ENCODE data around the gene ZNF442. TPM values are rescaled to one million over a fixed set of nuclear protein-coding genes. Genes with fewer than 3 reads are reported as not detected.

The ZNF442 gene
- total RNA-seq, 4 donors from 2014 or later: 3.4 to 6.3 (median 4.3) TPM

DNA sequence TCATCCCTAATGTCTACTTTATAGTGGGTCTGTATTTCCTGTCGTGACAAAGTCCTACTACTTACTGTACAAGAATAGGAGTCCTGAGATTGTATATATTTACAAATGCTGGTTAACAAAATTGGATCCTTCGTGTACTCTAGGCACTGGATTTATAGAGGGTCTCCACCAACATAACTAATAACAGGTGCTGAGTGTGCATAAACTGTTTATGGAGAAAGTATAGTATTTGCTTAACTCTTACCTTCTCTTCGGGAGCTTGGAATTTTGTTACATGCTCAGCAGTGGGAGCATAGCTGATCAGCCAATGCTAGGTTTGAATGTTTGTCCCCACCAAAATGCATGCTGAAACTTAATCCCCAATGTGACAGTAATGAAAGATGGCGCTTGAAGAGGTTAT lies 12.1 kb downstream of the ZNF442 start:
- no peaks in the 10 kb centered on the region for H3K4me1 ChIP-seq
- H3K27ac ChIP-seq: no peak overlapping the region
- intact Hi-C loops (cut with DNase I): no loop called here
- H3K27me3 ChIP-seq: no peaks in the 10 kb centered on the region
- H3K36me3 ChIP-seq: peaks cover 21 to 30% of the 10 kb centered on the region in 2 donors
- TF ChIP-seq, protein P1, sequence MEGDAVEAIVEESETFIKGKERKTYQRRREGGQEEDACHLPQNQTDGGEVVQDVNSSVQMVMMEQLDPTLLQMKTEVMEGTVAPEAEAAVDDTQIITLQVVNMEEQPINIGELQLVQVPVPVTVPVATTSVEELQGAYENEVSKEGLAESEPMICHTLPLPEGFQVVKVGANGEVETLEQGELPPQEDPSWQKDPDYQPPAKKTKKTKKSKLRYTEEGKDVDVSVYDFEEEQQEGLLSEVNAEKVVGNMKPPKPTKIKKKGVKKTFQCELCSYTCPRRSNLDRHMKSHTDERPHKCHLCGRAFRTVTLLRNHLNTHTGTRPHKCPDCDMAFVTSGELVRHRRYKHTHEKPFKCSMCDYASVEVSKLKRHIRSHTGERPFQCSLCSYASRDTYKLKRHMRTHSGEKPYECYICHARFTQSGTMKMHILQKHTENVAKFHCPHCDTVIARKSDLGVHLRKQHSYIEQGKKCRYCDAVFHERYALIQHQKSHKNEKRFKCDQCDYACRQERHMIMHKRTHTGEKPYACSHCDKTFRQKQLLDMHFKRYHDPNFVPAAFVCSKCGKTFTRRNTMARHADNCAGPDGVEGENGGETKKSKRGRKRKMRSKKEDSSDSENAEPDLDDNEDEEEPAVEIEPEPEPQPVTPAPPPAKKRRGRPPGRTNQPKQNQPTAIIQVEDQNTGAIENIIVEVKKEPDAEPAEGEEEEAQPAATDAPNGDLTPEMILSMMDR (IDR thresholded peaks at IDR 0.05): no peak
- no peak for TF ChIP-seq POLR2A (IDR thresholded peaks at IDR 0.05)
- no peaks in the 10 kb centered on the region for H3K9me3 ChIP-seq
- no peak overlapping the region for H3K4me3 ChIP-seq (replicated peaks in 1 of 3)
- no peak for DNase-seq
- WGBS, 2 donors: 97 to 99% methylated on average over 4 of the region's 4 CpGs

DNA sequence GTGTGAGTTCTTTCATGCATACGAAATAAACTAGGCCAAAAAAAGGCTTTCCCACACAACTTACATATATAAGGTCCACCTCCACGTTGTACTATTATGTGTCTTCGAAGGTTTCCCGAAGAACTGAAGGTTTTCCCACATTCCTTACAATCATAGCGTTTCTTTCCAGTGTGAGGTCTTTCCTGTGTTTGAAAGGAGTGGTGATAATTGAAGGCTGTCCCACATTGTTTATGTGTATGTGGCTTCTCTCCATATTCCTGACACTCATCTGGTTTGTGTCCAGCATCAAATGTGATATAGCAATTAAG lies 14.6 kb downstream of the ZNF442 start:
- TF ChIP-seq POLR2A (IDR thresholded peaks at IDR 0.05): no peak
- TF ChIP-seq, protein P1 (IDR thresholded peaks at IDR 0.05): no peak
- Histone ChIP-seq H3K4me1 (no peaks in the 10 kb centered on the region), H3K27me3 (no peaks in the 10 kb centered on the region), H3K36me3 (peaks cover 21 to 30% of the 10 kb centered on the region in 2 donors), H3K9me3 (no peaks in the 10 kb centered on the region), H3K27ac (no peak overlapping the region), H3K4me3 (replicated peaks in 1 of 3) (no peak overlapping the region)
- WGBS, 2 donors: 97 to 98% methylated on average over 5 of the region's 5 CpGs
- no peak for DNase-seq
- intact Hi-C loops (cut with DNase I): no loop called here

DNA sequence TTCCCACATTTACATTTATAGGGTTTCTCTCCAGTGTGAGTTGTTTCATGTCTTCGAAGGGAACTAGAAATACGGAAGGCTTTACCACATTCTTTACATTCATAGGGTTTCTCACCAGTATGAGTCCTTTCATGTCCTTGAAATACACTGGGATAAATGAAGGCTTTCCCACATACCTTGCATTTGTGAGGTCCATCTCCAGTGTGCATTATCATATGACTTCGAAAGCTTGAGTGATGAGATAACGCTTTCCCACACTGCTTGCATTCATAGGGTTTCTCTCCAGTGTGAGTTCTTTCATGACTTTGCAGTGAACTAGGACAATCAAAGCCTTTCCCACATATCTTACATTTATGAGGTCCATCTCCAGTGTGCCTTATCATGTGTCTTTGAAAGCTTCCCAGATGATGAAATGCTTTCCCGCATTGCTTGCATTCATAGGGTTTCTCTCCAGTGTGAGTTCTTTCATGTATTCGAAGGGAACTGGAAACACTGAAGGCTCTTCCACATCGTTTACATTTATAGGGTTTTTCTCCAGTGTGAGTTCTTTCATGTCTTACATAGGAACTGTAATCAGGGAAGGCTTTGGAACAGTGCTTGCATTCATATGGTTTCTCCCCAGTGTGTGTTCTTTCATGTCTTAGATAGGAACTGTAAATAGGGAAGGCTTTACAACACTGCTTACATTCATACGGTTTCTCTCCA lies 15.1 kb downstream of the ZNF442 start:
- Histone ChIP-seq H3K9me3 (no peaks in the 10 kb centered on the region), H3K4me3 (replicated peaks in 1 of 3) (no peak overlapping the region), H3K4me1 (no peaks in the 10 kb centered on the region), H3K27ac (no peak overlapping the region), H3K27me3 (no peaks in the 10 kb centered on the region), H3K36me3 (peaks cover 21 to 30% of the 10 kb centered on the region in 2 donors)
- no peak for DNase-seq
- 95 to 97% methylated on average over 8 of the region's 8 CpGs for whole genome bisulfite sequencing, 2 donors
- intact Hi-C loops (cut with DNase I): no loop called here
- no peak for TF ChIP-seq POLR2A (IDR thresholded peaks at IDR 0.05)
- TF ChIP-seq, protein P1 (IDR thresholded peaks at IDR 0.05): no peak

DNA sequence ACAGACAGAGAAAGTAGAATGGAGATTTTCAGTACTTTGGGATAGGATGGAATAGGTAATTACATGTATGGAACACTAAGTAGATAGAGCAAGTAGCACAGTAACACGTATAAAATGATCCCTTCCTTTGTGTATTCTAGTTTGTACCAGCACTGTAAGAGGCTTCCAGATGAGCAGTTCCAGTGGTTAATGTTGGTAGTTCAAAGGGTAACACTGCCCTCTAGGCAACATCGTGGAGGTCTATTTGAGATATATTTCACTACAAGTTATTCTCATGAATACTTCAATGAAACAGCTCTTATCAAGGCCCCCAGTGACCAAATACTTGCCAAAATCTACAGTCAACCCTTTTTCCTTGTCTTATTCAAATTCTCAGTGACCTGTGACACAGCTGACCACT lies 18.6 kb downstream of the ZNF442 start:
- Histone ChIP-seq H3K4me3 (replicated peaks in 1 of 3) (no peak overlapping the region), H3K27ac (no peak overlapping the region), H3K4me1 (no peaks in the 10 kb centered on the region), H3K27me3 (no peaks in the 10 kb centered on the region), H3K9me3 (no peaks in the 10 kb centered on the region), H3K36me3 (peaks cover 21 to 26% of the 10 kb centered on the region in 2 donors)
- intact Hi-C loops (cut with DNase I): no loop called here
- TF ChIP-seq, protein P1 (IDR thresholded peaks at IDR 0.05): peak in 4 of 6 experiments; percentile 15 to 45 (median 36)
- no peak for TF ChIP-seq POLR2A (IDR thresholded peaks at IDR 0.05)
- DNase-seq: peak; percentile 15 to 18
- 57 to 60% methylated on average over 2 of the region's 2 CpGs for WGBS, 2 donors

DNA sequence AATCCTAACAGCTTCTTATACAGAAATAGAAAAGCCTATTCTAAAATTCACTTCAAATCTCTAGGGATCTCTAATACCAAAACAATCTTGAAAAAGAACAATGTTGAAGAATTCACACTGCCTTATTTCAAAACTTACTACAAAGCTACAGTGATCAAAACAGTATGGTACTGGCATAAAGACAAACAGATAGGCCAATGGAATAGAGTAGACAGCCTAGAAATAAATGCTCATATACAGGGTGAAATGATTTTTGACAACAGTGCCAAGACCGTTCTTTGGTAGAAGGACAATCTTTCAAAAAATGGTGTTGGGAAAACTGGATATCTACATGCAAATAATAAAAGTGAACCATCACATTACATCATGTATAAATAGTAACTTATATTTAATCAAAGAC lies 20.3 kb downstream of the ZNF442 start:
- Histone ChIP-seq H3K36me3 (peaks cover 7 to 10% of the 10 kb centered on the region in 2 donors), H3K9me3 (no peaks in the 10 kb centered on the region), H3K4me3 (replicated peaks in 1 of 3) (no peak overlapping the region), H3K4me1 (no peaks in the 10 kb centered on the region), H3K27me3 (no peaks in the 10 kb centered on the region), H3K27ac (no peak overlapping the region)
- intact Hi-C loops (cut with DNase I): no loop called here
- TF ChIP-seq, protein P1 (IDR thresholded peaks at IDR 0.05): no peak
- TF ChIP-seq POLR2A (IDR thresholded peaks at IDR 0.05): no peak
- WGBS, 2 donors: 92 to 98% methylated on average over 1 of the region's 1 CpG
- DNase-seq: no peak
